Measurements from ENCODE around the gene IGF2. TPM values are rescaled to one million over a fixed set of nuclear protein-coding genes. Genes with fewer than 3 reads are reported as not detected.

Gene IGF2
- total and polyA plus RNA-seq, 2 of the 8 experiments (the other 6 are each of a cell fraction or from before 2014, with no cell fraction given), result 0.74 to 1.5 TPM

DNA sequence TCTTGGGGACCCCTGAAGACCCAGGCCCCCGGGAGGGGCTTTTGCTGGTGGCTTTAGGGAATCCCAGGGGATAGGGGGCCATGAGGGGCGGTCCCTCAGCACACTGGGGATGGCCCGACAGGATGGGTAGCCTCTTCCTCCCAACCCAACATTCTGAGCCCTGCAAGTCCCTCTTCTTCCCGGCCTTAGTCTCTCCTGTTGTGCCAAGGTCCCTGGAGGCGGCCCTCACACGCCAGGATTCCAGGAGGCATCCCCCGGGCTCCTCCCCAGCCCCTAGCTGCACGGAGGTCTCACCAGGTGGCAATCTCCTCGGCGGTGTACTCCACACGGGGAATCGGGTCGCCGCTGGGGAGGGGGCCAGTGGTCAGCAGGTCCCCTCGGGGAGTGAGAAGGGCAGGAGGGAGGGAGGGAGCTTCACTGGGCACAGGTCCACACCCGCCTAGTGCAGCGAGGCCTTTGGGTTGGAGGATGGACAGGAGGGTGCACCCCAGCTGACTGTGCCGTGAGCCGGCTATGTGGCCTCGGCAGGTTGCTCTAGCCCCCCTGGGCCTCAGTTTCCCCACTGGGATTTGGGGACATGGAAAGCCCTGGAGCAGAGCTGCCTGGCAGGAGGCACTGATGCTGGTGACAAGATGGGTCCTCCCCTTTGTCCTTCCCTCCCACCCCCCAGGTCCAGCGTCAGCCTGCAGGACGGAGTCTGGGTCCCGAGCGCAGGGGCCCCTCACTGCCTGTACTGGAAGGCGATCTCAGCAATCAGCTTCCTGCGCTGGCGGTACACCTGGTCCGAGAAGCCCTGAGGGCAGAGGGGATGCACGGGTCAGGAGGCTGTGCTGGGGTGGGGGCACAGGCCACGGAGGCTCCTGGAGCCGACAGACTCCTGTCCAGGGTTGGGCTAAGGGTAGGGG lies 28.2 kb upstream of the IGF2 start:
- no peak overlapping the region for H2BK20ac ChIP-seq (ENCODE audit: low read length)
- ChIA-PET CTCF (ENCODE audit: partially characterized antibody) (interaction anchor here (0.8 to 20.6 kb wide), 11 partner anchors 13 to 364 kb away, joined by 3 to 244 read pairs (median 5); partner anchors contain the start of gene INS), POLR2A (ENCODE audit: partially characterized antibody) (interaction anchor here (1.4 kb wide), 1 partner anchor 137 kb away, joined by 3 read pairs; no protein-coding TSS in a partner anchor)
- H4K20me1 ChIP-seq (replicated peaks in 1 of 2; ENCODE audit: control insufficient read depth in 1 of 2, insufficient read depth in 2 of 2, low read length in 2 of 2), result no peaks in the 10 kb centered on the region
- H2BK12ac ChIP-seq (ENCODE audit: low read depth, low read length), result no peak overlapping the region
- DNase-seq (ENCODE audit: low read depth in 1 of 2, low spot score in 2 of 2) (no peak), FAIRE-seq (no peak)
- H3K9me3 ChIP-seq (ENCODE audit: insufficient read depth in 2 of 2, low read depth in 1 of 2, low read length in 1 of 2), result no peaks in the 10 kb centered on the region
- peaks cover 0 to 6% (median 1%) of the 10 kb centered on the region in 4 experiments; a peak in 2 of 7 replicates for H3K4me1 ChIP-seq (replicated peaks in 1 of 4; ENCODE audit: control insufficient read depth in 3 of 4, insufficient read depth in 4 of 4, low read length in 3 of 4)
- peaks cover 0 to 14% (median 0%) of the 10 kb centered on the region in 4 experiments; a peak in 3 of 7 replicates for H3K27me3 ChIP-seq (replicated peaks in 1 of 4; ENCODE audit: control insufficient read depth in 3 of 4, extremely low read depth in 1 of 4, insufficient read depth in 3 of 4, low read length in 3 of 4)
- no peak overlapping the region for H2BK5ac ChIP-seq (ENCODE audit: low read depth, low read length)
- H3K4me3 ChIP-seq (ENCODE audit: extremely low read depth in 1 of 4, insufficient read depth in 2 of 4, low read depth in 3 of 4, low read length in 4 of 4), result no peak overlapping the region
- no peak overlapping the region for H4K91ac ChIP-seq (replicated peaks; ENCODE audit: insufficient read length, low read length)
- H2AK5ac ChIP-seq (ENCODE audit: low read depth, low read length), result 0 out of 2 replicates have a peak overlapping the region, but pooled peaks have one; percentile 40
- H2AFZ ChIP-seq (ENCODE audit: low read length), result no peak overlapping the region
- H3K23ac ChIP-seq (ENCODE audit: insufficient read length), result no peak overlapping the region
- H3K79me2 ChIP-seq (ENCODE audit: control insufficient read depth in 1 of 2, insufficient read depth in 2 of 2, low read length in 2 of 2), result no peaks in the 10 kb centered on the region
- H2BK15ac ChIP-seq (ENCODE audit: low read length), result no peak overlapping the region
- no peak overlapping the region for H2BK120ac ChIP-seq (replicated peaks; ENCODE audit: low read depth, low read length)
- no peak overlapping the region for H3K4ac ChIP-seq (replicated peaks; ENCODE audit: insufficient read length, low read depth, low read length)
- peak overlapping the region; percentile 51 for H4K8ac ChIP-seq (ENCODE audit: extremely low read depth, insufficient read depth, low read length)
- H3K23me2 ChIP-seq (ENCODE audit: low read depth, low read length), result no peaks in the 10 kb centered on the region
- H3K9ac ChIP-seq (replicated peaks in 1 of 4; ENCODE audit: extremely low read depth in 1 of 4, low read depth in 3 of 4, low read length in 3 of 4), result no peak overlapping the region
- no peak overlapping the region for H3K4me2 ChIP-seq (ENCODE audit: insufficient read depth in 1 of 2, low read depth in 2 of 2, low read length in 2 of 2)
- H3K79me1 ChIP-seq (ENCODE audit: low read depth, low read length), result no peaks in the 10 kb centered on the region
- H3K14ac ChIP-seq (ENCODE audit: insufficient read length), result no peak overlapping the region
- no peaks in the 10 kb centered on the region; a peak in 1 of 8 replicates for H3K36me3 ChIP-seq (ENCODE audit: control insufficient read depth in 2 of 4, insufficient read depth in 4 of 4, low read length in 3 of 4)
- no peak overlapping the region for H4K5ac ChIP-seq (ENCODE audit: insufficient read length, low read depth, low read length)
- no peak overlapping the region for H3K18ac ChIP-seq (ENCODE audit: extremely low read depth, low read length)
- 89% methylated on average over 24 of the region's 31 CpGs; no CpG with 5 or more reads in 1 of the 2 experiments for WGBS, 2 experiments (ENCODE audit: extremely low coverage in 1 of 2, insufficient coverage in 1 of 2, insufficient read length in 1 of 2, insufficient replicate concordance in 2 of 2, low coverage in 1 of 2, low lambda C conversion rate in 2 of 2, missing lambda C conversion rate in 1 of 2)
- H3K27ac ChIP-seq (ENCODE audit: low read depth, low read length), result no peak overlapping the region
- H3K56ac ChIP-seq (replicated peaks; ENCODE audit: insufficient read length, low read depth, low read length), result no peak overlapping the region
- TF ChIP-seq BCL11A (IDR thresholded peaks at IDR 0.05; ENCODE audit: low read depth in 2 of 2, low read length in 2 of 2) (no peak), POLR2A (IDR thresholded peaks at IDR 0.05; ENCODE audit: control extremely low read depth in 1 of 2, low read depth in 2 of 2, low read length in 2 of 2) (no peak), SUZ12 (IDR thresholded peaks at IDR 0.05; ENCODE audit: low read length) (no peak), NRF1 (IDR thresholded peaks at IDR 0.05; ENCODE audit: low read depth, low read length) (no peak), ZNF274 (IDR thresholded peaks at IDR 0.05; ENCODE audit: borderline replicate concordance, extremely low read depth, low read length) (no peak), KDM1A (IDR thresholded peaks at IDR 0.05; ENCODE audit: borderline replicate concordance, low read length) (no peak), RFX5 (IDR thresholded peaks at IDR 0.05; ENCODE audit: borderline replicate concordance, low read depth, low read length) (no peak), SP4 (IDR thresholded peaks at IDR 0.05; ENCODE audit: low read length) (no peak), CTBP2 (IDR thresholded peaks at IDR 0.05; ENCODE audit: borderline replicate concordance, insufficient read depth, insufficient read length, low read length) (no peak), SIRT6 (IDR thresholded peaks at IDR 0.05; ENCODE audit: low read length) (no peak), RAD21 (IDR thresholded peaks at IDR 0.05 in 1 of 2, conservative IDR thresholded peaks at IDR 0.05 in 1 of 2; ENCODE audit: low read depth in 2 of 2, low read length in 2 of 2) (no peak), YY1 (IDR thresholded peaks at IDR 0.05; ENCODE audit: low read depth, low read length) (no peak)

All from H1 (cell line).